Renal pelvis (tissue), 12 donors: ENCODE data around the gene EOMES. TPM values are rescaled to one million over a fixed set of nuclear protein-coding genes. Genes with fewer than 3 reads are reported as not detected.
"Not testable (repeated sequence)": the region's sequence is repeated elsewhere in the genome, so short reads cannot be mapped to it uniquely, and the experiment has no call there.

Source experiments
- DNase-seq: peaks from one replicate; pipeline ENCODE4 v3.0.0-alpha.2; 2013
- long read RNA-seq, 16 experiments: transcript quantifications; one replicate each; lab custom pipeline, GENCODE V29; 2026
- polyA plus RNA-seq, 3 donors: library from polyadenylated mRNA; unstranded; fragments of 120-200 nt; gene quantifications; one replicate each; pipeline ENCODE4 v1.2.1, GENCODE V29; 2013; ENCODE audit not compliant: insufficient read length in 3 of 3

EOMES gene
- polyA plus RNA-seq: under 1 TPM; 0.13 to 0.25 (median 0.14) TPM
- long read RNA-seq, donor 1: 0 reads
- long read RNA-seq, donor 2: 0 reads
- long read RNA-seq, donor 3: 0 reads
- long read RNA-seq, donor 4: 0 reads
- long read RNA-seq, donor 5: 0 reads
- long read RNA-seq, donor 6: 0 reads
- long read RNA-seq, donor 7: 0 reads
- long read RNA-seq, donor 8: 0 reads
- long read RNA-seq, donor 9: 0 reads
- long read RNA-seq, donor 10: 0 reads
- long read RNA-seq, donor 11: 0 reads
- long read RNA-seq, donor 12: 0 reads
- long read RNA-seq, donor 13: 0 reads
- long read RNA-seq, donor 14: 0 reads
- long read RNA-seq, donor 15: 0 reads
- long read RNA-seq, donor 16: 0 reads

DNA sequence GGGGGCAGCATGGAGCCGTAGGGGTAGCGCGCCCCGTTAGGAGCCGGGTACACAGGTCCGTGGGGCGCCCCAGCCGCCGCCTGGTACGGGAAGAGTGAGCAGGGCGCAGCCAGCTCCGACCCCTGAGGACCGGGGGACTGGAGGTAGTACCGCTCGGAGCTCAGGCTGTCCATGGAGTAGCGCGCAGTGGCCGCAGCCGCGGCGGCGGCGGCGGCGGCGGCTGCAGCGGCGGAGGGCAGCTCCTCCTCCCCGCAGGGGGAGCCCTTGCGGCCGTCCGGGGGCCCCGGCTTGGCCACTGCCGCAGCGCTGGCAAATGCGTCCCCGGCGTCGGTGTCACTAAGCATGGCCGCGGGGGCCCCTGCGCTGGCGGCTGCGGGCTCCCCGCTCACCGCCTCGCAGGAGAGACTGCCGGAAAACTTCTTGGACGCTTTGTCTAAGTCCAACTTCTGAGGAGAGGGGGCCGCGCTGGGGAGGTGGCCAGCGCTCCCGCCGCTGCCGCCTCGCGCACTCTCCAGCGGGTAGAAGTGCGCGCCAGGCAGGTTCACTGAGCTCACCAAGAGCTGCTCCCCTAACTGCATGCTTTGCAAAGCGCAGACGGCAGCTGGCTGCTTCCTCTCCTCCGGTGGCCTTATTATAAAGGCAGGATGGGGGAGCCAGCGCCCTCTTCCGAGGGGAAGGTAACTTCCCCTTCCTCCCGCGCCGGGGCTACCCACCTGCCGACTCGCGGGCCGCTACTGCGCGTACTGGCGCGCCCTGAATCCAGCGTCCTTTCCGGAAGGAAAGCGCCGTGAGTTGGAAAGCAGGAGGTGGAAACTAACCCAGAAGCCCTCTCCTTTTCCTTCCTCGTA lies at the start of gene EOMES:
Gene EOMES, minus strand, starts transcription at position 607 of the 848 bp plus-strand sequence. Its CDS starts 29 bp downstream, at position 578.
- no peak for DNase-seq

DNA sequence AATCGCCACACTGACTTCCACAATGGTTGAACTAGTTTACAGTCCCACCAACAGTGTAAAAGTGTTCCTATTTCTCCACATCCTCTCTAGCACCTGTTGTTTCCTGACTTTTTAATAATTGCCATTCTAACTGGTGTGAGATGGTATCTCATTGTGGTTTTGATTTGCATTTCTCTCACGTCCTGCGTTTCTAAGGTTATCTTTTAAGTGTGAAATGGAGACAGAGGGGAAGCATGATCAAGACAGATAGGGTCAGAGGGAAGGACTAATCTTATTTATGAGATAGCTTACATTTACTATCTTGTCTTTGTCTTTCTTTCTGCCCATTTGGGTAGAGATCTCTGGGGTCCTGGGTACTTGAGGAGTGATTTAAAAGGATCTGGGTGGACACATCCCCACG lies 48.3 kb upstream of the EOMES start:
- not testable (repeated sequence) for DNase-seq

DNA sequence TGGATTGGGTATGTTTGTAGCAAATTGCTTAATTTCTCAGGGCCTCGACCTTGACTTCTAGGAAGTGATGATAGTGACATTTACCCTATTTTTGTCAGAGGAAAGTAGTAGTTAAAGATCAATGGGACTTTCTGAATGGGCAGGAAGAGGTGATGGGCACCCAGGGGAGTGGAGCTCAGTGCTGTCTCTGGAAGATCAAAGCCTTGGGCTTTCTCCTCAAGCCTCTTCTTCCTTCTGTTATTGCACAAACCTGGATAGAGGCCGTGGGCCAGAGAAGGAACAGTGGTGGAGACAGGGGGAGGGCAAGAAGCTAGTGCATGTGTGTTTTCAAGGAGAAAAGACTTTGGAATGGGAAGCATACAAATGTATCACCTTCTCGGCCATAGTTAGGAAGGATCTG lies 44.9 kb upstream of the EOMES start:
- no peak for DNase-seq

- DNase-seq: no peak
Measured at GRCh38 chr3:27758083-27758482, 36.0 kb upstream of the EOMES start.

DNA sequence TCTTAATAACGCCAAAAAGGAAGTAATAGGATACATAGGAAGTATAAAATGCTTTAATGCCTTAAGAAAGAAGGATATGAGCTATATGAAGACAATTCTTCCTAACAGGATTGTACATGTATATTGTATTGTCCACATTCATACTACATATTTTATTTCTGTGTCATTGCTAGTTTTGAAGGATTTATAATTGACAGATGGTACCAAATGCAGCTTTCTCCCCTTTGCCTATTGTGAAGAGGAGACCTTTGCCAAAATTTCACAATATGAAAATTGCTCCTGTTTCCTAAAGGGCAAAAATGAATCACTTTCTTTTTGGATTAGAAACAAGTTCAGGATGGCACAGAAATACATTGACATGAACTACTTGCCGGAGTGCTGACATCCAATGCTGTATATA lies 34.8 kb upstream of the EOMES start:
- DNase-seq: no peak

GRCh38 chr3:27752926-27753325 lies 30.8 kb upstream of the EOMES start:
- DNase-seq: no peak

DNA sequence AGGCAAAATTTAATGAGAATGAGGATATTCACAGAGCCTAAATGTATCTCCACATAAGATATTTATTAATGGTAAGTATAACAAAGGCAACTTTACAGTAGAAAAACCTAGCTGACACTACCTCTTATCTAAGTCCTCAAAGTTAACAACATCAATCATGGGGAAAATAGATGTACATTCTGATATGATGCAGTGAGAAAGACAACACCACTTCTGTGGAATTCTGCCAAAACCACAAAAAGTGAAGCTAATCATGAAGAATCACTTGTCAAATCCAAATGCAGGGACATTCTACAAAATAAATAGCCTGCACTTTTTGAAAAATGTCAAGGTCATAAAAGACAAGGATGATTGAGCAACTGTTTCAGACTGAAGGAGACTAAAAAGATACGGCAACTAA lies 27.5 kb upstream of the EOMES start:
- DNase-seq: no peak

DNA sequence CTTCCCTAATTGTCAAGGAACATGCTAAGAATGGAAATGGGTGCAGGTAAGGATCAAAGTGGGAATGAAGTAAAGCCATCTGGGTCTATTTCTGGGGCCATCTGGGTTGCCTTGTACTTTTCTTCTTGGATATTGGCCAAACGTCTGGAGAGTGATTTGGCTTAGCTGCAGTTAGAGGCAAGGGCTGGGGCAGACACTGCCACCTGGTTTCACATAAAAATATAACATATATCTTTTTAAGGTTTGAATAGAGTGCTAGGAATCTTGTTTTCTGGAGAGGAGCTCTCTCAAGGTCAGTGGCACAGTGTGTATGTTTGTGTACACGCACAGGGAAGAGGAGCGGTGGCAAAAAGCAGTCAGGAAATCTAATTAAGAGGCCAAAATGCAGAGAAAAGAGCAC lies 24.7 kb upstream of the EOMES start:
- DNase-seq: no peak

GRCh38 chr3:27740854-27741253 lies 18.7 kb upstream of the EOMES start:
- DNase-seq: no peak

GRCh38 chr3:27737091-27737490 lies 15.0 kb upstream of the EOMES start:
- DNase-seq: no peak

DNA sequence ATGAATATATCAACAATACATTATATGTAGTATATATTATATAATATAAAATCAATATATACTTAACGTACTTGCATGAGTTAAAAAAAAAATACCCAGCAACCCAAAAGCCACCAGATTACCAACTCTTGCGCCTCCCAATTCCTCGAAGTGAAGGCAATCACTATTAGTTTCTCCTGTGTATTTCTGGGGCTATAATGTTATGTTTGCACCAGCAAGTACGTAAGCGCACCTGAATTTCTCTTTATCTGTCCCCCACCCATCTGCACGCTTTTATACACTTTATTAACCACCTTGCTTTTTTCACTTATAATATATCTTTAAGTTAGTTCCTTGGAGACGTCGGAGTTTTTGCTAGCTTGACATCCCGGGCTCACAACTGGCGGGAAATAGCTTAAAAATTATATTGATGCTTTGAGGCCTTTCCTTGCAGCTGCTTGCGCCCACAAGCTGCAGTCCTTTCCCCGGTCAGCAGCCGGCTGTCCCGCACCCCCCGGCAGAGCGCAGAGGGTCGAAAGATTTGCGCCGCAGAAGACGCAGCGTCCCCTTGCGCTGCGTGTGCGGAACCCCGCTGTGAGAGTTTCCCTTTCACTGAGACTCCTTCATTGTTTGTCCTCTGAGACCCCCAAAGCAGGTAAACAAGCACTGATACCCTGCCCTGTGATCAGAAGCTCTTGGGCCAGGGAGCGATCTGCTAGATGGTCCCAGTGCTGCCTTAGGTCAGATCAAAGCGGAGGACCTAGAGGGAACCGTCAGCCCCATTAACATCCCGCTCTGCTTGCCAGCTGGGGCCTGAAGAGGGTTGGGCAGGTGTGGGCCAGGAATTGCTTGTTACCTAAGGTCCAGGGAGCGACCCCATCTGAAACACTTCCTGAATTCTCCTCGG lies 8.9 kb upstream of the EOMES start:
- DNase-seq: no peak

DNA sequence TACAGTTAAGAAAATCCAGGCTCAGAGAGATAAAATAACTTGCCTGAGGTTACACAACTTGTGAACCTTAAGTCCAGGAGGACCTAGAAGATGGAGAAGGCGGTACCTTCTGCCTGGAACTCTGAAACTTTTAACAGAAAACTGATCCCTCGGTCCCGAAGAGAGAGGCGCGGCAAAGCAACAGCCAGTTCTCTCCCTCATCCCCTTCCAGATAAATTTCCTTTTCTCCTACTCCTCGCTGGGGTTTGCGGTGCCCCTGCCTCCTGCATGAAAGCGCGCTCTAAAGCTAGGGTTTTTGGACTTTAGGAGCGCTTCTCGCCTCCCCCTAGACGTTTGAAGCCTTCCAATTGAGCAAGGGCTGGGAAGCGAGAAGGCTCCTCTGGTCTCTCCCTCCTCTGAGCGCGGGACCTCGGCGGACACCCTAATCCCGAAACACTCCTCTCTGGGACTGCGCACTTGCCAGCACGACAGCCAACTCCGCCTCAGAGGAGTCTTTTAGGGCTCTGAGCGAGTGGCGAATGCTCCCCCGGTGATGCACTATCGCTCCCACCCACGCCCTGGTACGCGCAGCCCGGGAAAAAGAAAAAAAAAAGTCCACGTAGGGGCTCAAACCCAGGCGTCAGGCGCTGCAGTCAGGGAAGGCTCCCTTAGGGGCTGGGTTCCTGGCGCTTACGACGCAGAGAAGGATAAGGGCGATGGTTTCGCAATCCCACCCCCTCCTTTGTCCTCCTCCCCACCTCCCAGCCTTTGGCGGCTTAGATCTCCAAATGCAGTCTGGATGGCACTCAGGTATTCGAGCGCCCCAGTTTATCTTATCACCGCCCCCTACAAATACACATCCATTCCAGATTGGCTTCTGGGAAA lies 7.9 kb upstream of the EOMES start:
- no peak for DNase-seq

DNA sequence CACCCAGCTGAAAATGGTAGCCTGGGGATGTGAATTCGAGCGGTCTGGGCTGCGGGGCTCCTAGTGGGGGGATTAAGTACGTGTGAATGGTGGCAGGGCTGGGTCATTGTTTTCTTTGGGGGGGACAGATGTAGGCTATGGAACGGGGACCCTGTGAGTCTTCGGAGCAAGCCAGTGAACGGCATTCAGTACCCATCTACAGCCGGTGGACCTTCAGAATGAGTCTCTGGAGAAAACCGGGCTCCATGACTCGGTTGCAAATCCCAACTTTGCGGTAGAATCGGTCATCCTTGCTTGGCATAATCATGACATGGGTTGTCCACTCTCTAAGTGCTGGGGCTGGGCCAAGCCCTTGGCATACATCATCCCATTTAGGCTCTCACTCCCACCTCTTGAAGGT lies 7.2 kb upstream of the EOMES start:
- DNase-seq: no peak

DNA sequence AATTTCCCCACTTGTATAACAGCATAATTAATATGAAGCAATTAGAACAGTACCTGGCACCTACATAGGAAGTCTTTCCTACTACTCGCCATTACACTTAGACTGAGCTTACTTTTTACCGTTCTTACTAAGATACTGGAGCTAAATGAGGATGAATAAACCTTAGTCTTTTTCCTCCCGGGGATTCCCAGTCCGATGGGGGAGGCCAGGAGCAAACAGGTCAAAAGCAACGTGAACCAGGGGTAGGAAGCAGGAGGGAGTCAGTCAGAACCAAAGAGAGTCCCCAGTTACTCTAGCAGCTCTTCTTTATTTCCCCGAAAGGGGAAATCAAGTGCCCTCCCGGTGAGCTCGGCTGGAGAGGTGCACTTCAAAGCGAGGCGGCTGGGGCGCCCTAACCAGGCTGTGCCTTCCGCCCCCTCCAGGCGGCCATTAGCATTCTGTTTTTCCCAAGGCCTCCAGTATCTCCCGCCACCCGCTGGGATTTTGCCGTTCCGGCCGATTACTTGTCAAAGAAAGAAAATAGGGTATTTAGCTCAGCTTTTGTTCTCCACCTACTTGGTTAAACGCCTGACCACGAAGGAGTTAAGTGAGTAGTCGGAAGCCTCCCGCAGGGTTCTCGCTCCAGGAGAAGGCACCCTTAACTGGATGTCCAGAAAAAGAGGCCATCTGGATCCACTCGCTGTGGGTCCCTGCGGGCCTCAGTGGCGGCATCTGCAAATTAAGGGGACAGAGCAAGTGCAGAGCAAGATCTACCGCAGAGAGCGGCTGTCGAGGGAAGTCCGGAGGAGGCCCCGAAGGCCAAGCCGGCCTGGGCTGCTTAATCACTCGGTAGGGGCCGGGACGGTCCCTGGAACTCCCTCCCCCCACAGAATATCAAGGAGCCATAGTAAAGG lies 6.3 kb upstream of the EOMES start:
- no peak for DNase-seq

DNA sequence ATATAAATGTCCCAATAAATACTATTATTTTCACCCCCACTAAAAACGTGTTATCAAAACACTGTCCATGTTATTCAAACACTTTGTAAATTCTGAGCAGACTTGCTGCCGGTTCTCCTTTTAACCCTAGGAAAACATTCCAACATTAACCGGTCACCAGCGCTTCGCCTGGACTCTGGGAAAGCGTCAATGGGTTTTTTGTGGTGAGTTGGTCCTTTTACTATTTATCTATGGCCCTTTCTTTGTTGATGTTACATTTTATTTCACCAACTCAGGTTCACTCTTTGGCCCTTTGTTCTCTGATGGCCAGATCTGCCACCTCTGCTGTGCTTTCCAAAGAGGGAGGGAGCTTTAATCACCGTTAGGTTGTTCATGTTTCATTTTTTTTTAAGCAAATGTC lies 4.1 kb upstream of the EOMES start:
- no peak for DNase-seq

- DNase-seq: no peak
Measured at GRCh38 chr3:27724459-27725197, 2.5 kb upstream of the EOMES start.

DNA sequence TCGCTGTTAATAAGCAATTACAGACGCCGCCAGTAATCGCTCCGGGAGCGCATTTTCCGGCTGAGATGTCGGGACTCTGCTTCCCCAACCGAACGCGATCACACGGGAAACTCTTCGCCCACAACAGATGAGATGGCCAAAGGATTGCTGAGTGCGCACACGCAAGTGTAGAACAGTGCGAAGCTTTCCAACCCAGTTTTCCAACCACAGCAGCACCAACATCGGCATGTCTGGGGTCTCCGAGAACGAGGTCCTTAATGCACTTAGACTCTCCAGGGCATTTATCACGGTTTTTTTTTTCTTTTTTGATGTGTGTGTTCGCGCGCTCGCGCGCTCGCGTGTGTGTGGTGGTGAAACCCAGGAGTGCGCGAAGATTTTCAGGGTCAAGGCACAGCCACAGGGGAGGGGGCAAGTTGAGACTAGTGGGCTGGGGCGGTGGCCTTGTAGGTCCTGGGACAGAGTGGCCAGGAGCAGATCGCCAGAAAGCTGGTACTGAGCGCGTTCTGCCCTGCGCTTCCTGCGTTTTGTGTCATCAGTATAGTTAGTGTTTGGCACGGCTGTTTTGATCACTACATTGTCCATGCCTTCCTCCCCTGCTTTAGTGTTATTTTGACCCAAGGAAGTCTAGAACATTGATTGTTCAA lies 1.8 kb upstream of the EOMES start:
- DNase-seq: no peak

DNA sequence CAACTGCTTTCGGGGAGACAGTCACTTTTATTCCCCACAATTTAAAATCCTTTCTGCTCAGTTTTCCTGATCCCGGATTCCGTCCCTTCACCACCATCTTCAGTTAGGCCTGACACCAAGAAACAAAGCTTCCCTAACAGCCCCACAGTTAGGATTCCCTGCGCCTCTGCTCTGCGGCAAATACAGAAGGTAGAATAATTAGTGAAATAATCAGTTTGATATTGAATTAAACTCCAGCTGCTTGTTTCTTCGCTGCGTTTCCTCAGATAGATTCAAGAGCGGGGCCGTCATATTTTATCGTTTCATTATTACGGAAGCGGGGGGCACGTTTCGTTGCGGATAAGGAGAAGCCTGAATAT lies 1.3 kb upstream of the EOMES start:
- DNase-seq: no peak

DNA sequence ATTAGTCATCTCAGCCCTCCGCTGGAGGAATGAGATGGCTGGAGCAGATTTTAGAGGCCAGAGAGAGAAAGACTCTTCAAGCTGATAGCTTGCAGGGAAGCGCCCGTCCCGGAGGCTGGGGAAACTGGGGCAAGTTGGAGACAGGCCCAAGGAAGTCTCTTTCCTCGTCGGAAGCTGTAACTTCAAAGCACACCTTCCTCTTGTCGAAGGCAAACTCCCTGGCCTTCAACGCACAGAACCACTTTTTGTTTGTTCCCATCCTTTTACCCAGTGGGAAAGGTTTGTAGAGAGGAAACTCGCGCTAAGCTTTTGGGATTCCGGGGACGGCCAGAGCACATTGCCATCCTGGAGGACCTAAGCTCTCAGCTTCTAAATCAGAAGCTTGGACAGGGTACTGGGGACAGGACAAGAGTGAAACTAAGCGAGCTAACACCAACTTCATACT lies 900 bp upstream of the EOMES start:
- no peak for DNase-seq
